GM18502 (cell line): ENCODE measurements around the gene DIO3.
"Not testable (repeated sequence)": the region's sequence is repeated elsewhere in the genome, so short reads cannot be mapped to it uniquely, and the experiment has no call there.

Experiments
- ATAC-seq: cut with Tn5 transposase; IDR thresholded peaks from one replicate; pipeline ENCODE4 v1.9.1; 2021; ENCODE audit warnings: mild to moderate bottlenecking; ENCODE audit not compliant: unreplicated experiment, poor library complexity

The DIO3 gene

DNA sequence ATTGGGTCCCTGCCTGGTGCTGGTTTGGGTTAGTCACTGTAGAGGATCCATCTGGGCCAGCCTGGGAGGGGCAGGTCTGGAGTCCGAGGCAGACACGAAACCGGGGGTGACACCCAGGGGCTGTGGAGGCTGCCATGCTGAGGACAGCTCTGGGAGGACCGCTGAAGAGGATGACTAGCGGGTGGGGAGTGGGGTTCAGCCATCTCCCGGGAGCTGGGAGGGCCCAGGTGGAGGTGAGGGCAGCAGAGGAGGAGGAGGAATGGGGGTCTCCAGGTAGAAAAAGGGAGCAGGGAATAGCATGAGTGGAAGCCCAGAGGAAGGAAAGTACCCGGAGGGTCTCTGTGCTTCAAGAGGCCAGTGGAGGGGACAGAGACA, 4.0 kb upstream of the DIO3 start:
- no peak for ATAC-seq

DNA sequence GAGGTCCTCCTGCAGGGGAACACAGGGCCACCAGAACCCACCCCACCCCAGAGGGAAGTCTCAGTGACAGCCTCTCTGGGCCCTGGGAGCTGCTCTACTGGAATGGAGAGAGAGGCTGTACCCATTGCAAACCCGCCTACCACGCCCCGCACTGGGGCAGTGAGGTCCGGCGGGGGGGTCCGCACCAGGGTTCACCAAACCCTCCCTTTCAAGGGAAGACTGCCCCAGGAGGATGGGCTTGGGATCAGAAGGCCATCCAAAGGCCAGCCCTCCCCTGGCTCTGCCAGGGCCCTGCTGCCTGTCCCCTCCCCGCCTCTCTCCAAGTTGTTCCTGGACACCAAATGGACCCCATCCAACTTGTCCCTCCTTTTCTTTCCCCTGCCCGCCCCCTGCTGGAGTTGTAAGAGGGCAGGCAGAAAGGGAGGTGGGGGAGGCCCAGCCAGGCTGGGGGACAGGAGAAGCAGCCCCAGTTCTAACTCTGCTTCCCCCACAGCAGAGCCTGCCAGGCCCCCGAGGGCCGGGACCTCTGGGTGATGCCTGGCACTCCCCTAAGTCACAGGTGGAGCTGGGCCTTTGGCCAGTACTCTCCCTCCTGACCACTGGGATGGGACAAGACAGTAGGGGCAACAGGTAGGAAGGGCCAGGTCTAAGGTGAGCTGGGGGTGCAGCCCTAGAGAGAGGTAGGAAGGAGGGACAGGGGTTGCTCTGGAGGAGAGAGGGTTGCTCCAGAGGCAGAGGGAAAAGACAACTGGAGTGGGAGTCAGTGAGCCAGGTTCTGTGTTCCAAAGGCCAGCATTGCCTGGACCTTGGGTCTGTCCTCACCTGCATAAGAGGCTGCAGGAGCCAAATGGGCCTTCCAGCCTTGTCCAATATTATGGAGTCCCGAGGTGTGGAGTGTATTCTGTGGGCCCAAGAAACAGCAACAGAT, 3.2 kb upstream of the DIO3 start:
- ATAC-seq, result no peak

DNA sequence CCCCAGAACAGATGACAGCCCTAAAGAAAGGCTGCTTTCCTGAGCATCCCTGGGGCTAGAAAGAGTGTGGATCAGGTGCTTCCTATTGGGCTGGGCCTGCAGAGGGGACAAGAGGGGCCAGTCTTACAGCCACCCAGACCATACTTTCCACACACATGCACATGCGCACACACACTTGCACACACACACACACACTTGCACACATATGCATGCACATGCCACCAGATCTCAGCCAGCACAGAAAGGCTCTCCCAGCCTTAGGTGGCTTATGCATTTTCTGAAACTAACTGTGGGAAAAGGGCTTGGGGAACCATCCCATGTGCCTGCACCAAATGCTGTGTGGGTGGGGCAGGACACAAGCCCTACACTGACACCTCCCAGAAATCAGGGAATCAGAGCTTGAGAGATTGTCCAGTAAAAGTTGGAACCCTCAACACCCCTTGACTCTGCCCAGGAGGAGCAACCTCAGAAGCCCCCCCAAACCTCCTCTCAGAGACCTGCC, 2.5 kb upstream of the DIO3 start:
- no peak for ATAC-seq

DNA sequence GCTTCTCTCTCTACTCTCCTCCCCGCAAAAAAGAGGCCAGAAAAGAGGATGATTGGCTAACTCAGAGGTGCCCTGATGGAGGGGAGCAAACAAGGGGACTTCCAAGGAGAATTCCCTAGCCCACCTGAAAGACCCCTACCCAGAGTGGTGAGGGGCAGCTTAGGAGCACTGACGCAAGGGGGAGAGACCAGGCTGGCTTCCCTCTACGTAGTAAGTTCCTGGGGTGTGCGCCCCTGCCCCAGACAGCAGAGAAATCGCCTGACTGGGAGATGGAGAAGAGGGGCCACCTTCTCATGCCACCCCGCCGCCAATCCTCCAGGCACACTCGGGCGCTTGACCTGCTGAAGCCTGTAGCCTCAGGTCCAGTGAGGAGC, 2.1 kb upstream of the DIO3 start:
- ATAC-seq, result no peak

DNA sequence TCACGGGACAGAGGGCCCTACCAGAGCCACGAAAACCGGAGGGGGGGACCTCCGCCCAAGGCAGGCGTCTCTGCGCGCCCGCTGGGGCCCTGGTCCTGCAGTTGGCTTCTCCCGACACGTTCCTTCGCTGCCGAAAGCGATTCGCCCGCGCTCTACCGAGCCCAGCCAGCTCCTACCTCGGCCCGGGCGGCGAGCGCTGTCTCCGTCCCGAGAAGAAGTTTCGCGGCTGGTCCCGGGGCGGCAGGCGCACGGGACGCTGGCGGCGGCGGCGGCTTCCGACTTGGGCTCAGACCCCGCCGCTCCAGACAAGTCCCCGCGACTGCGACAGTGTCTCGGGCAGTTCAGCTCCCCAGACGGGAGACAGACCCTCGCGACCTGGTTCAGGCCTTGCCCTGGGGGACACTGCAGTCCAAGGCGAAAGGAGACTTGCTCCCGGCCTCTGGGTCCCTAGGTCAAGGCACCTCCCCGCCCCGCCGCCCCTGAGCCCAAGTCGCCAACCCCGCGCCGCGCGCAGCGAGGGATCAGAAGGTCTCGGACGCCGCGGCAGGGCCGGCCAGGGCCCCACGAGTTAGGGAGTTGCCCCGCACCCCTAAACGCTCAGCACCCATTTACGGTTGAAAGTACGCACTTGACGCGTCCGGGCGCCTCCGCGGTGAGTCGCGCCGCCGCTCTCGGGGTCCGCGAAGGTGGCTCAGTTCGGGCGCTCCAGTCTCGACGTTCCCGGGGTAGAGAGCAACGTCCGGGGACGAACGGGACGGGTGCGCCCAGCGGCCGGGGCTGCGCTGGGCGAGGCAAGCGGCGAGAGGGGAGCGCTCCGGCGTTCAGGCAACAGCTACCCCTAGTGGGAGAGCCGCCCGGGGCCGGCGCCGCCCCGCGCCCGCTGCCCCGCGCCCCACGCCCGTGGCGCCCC, 1.4 kb upstream of the DIO3 start:
- no peak for ATAC-seq

DNA sequence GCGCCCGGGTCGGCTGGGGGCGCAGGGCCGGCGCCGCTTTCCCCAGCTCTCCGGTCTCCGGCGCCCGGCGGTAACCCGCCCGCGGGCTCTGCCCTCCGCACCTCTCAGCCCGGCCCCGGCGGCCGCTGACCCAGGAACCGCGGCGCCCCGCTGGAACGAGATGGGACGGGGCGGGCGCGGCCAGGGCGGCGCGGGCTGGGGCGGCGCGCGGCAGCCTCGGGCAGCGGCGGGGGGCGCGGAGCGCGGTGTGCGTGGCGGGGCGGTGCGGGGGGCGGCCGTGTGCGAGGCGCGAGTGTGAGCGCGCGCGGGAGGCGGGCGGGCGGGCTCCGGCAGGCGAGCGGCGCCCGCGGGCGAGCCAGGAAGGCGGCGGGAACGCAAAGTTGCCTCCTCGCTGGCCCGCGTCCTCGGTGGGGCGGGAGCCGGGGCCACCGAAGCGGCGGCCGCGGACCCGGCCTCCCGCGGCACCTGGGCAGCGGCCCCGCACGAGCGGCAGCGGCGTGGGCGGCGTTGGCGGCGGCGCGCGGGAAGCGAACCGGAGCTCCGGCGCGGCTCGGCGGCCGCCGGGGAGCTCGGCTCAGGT, 671 bp upstream of the DIO3 start:
- no peak for ATAC-seq

DNA sequence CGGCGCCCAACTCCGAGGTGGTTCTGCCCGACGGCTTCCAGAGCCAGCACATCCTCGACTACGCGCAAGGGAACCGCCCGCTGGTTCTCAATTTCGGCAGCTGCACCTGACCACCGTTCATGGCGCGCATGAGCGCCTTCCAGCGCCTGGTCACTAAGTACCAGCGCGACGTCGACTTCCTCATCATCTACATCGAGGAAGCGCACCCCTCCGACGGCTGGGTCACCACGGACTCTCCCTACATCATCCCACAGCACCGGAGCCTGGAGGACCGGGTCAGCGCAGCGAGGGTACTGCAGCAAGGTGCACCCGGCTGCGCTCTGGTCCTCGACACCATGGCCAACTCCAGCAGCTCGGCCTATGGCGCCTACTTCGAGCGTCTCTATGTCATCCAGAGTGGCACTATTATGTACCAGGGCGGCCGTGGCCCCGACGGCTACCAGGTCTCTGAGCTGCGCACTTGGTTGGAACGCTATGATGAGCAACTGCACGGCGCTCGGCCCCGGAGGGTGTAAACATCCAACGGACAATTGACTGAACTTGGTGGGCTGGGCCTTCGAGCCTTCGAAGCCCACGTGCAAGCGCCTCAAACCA, 699 bp downstream of the DIO3 start:
- ATAC-seq, result no peak

DNA sequence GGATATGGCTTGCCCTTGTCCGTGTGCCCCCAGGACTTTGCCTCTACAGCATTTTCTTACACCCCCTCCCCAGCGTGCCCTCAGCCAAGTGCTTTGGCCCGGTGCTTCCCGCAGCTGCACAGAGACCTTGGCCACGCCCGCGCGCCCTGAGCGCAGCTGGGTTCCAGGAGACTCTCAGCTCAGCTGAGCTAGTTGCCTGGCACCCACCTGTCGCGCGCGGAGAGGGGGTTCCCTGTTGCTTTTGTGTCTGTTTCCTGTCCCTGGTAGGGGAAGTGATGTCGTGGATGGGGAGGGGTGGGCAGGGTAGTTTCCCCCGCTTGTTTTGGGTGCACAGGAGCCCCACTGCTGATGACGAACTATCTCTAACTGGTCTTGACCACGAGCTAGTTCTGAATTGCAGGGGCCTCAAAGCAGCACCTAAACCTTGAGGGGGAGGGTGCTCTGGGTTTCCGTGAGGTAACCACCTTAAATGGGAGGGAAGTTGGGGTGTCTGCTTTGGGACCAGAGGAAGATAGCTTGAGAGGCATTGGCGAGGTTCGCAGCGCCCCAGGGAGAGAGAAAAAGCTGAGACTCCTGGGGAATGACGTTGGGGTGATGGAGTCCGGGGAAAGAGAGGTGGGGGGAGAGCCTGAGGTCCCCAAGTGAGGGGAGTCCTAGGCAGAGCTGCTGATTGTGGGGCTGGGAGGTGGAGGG, 1.5 kb downstream of the DIO3 start:
- no peak for ATAC-seq

DNA sequence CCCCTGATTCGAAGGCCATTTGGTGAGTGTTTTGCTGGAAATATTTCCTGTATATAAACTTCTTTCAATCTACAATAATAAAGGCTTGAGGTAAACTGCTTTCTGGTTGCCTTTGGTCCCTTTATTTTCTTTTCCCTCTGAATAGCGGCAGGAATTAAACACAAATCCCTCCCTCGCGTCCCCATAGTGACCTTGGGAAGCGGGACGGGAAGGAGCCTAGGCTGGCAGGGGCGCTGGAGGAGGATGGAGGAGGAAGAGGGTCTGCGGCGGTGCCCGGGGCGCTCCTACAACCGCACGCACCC, 2.0 kb downstream of the DIO3 start:
- no peak for ATAC-seq

DNA sequence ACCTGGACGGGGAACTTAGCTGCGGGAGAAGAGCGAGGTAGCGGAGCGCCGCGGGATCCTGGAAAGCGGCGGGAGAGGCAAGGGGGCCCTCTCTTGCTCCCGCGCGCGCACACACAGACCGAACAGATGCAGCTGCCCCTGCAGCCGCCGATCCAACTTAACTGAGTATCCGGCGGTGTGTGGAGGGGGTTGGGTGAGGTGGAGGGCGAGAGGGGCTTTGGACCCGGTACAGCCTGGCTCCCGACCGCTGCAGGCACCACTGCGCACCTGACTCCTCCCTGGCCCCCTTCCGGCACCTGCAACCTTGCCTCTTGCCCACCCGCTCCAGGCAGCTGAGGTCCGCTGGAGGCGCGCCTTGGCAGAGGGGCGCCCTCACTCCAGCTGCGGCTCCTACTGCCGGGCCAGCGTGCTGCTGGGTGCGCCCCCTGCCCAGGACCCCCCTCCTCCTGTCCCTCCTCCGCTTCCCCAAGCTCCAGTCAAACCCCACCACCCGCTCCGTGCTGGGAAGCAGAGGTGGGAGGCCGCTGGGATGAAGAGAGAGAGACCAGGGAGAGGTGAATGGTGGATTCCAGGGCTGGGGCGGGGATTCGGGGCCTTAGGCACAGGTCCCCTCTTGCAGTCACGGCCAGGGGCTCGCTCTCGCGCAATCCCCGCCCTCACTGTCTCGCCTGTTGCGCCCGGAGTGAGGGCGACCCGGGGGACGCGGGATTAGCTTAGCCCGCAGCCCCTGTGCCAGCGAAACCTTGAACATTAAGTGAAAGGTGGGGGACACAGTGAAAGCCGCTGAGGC, 2.6 kb downstream of the DIO3 start:
- no peak for ATAC-seq

DNA sequence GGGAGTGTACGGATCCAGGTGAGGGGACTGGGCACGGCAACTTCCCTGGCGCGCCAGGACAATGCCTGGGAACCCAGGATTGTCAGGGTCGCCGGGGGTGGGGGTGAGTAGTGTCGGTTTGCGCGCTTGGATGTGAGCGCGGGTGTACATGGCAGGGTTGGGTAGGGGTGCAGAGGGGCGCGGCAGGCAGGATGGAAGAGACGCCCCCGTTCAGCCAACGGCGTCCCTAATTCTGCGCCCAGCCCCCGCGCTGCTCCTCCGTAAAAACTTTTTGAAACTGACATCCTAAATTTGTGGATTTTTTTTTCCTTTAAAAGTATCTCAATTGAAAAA, 3.1 kb downstream of the DIO3 start:
- no peak for ATAC-seq

DNA sequence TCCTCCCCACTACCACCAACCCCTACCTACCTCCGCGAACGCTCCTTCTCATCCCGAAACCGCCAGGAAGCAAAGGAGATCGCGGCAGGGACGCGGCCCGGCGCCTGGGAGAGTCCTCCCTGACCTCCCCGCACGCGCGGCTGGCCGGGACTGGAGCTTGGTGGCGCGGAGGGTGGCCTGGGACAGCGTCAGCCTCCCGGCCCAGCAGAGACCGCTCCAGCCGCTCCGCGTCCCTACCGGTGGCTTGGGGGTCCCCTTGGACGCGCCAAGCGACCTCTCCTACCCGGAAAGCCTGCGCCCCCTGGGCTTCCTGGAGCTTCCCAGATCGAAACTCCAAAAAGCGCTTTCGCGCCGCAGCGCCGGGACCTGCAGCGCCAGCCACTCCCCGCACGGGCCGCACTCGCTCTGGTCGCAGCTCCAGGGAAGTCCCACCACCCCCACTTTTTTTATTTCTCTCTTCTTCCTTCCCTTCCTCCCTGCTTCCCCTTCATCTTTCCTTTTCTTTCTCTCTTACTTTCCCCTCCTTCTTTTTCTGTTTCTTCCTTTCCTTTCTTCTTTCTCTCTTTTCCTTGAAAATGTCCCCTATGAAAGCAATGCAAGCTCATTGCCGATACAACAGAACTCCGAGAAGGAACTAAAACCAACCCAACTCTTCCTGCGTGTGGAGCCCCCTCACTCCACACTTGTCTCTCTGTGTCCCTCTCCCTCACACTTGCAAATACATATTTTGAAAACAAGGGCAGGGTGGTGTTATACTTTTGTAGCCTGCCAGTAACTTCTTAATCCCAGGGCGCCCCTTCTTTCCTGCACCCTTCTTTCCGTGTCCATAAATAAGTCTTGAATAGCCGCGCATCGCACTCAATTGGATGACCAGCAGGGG, 3.8 kb downstream of the DIO3 start:
- no peak for ATAC-seq

DNA sequence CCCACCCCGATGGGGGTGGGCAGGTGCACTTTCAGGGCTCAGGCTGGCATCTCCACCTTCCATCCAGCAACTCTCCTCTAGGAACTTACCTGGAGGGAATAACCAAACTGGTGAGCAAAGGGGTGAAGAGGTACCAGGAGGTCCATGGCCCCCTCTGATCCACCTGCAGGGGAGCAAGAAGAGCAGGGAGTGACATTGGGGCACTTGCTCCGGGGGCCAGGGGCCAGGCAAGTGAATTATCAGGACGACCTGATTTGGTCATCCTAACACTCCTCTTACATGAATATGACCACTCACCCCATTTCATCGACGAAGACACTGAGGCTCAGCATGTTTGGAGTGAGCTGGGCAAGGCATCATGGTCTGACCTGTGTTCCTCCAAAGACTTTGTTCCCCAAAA, 6.0 kb downstream of the DIO3 start:
- no peak for ATAC-seq

DNA sequence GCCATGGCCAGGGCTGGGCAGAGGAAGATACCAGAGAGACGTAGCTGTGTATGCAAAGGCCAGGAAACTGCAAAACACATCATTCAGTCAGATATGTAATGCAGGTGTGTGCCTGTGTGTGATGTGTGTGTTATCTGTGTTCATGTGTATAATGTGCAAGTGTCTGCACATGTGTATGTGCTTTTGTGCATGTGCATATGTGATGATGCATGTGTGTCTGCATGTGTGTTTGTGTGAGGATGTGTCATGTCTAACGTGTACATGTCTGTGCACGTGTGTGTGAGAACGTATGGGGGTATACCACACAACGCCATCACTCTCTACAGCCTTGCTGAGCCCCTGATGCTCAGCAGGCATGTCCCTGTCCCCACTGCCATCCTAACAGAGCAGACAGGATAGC, 9.7 kb downstream of the DIO3 start:
- no peak for ATAC-seq

DNA sequence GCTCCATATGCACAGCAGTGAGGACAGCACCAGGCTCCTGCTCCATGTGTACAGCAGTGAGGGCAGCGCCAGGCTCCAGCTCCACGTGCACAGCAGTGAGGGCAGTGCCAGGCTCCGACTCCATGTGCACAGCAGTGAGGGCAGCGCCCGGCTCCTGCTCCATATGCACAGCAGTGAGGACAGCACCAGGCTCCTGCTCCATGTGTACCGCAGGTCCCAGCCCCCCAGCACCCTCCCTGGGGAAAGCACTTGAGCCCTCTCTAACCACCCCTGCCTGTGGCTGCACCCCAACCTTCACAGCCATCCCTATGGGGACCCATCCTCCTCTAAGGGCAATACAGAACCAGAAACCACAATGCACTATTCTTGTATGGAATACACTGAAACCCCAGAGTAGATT, 11.2 kb downstream of the DIO3 start:
- ATAC-seq, result not testable (repeated sequence)

DNA sequence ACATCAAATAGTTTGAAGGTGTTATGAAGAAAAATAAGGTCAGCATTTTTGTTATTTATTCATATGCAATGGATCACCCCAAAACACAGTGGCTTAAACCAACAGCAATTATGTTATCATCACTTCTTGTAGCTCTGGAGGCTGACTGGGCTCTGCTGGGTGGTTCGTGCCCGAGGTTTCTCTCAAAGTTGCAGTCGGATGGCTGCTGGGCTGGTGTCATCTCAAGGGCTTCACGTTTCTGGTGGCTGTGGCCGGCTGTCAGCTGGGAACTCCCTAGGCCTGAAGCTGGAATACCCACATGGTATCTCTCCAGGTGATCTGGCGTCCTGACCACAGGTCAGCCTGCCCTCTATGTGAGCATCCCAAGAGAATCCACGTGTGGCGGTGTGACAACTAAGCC, 12.0 kb downstream of the DIO3 start:
- no peak for ATAC-seq

DNA sequence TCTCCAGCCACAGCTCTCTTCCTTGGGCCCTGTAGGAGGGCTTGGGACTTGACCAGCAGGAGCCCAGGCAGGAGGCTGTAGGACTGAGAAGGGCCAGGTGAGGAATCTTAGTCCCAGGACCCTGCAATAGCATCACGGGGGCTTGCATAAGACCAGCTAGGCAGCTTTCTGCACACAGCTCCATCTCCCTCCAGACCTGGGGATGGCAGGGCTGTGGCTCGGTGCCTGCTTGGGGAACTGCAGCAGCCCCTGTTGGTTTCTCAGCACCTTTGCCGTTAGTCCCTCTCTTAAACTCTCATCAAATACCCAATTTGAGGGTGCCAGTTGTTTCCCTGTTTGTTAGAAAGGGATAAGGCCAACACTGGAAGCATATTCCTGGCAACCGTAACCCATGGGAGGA, 14.3 kb downstream of the DIO3 start:
- no peak for ATAC-seq

DNA sequence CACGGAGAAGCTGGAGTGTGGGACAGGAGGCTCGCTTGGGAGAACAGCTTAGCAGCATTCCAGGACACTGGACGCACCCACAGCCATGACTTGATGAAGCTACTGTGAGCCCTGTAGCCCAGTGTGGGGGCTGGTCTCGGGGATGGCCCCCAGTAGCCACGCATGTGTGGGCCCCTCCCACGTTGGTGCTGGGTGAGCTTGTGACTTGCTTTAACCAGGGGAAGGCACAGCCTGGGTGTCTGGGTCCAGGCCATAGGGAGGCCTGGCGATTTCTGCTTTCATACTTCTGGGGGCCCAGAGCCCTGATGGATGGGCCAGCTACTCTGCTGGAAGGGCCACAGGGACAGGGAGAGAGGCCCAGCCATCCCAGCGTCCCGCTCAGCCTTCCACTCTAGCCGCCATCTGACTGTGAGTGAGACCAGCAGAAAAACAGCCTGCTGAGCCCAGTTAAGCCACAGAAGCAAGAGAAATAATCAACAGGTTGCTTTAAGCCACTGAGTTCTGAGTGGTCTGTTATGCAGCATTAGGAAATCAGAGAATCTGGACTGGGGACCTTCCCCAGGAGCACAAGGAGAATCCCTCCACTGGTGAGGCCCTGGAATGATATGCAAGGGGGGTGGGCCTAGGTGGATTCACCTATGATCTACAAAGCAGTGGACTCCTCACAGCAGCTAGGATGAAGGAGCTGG, 16.1 kb downstream of the DIO3 start:
- no peak for ATAC-seq
